Measurements from ENCODE around the gene DMRT2. TPM values are rescaled to one million over a fixed set of nuclear protein-coding genes. Genes with fewer than 3 reads are reported as not detected.
A peak's percentile ranks its signal among the peaks of the same experiment; 100 is the strongest.

The DMRT2 gene
- total RNA-seq, 2 experiments from 2014 or later = not detected

GRCh38 chr9:1014640-1015039, 35.5 kb upstream of the DMRT2 start:
- intact Hi-C loops (cut with micrococcal nuclease) = no loop called here
- no peak overlapping the region for H3K27ac Mint-ChIP-seq
- POLR2A ChIA-PET = no interaction called here
- DNase-seq = no peak
- CTCF ChIA-PET = no interaction called here
- H3K4me1 Mint-ChIP-seq (ENCODE audit: low read depth) = no peaks in the 10 kb centered on the region
- no peak overlapping the region for H3K4me3 Mint-ChIP-seq
- no peaks in the 10 kb centered on the region for H3K9me3 Mint-ChIP-seq
- H3K36me3 Mint-ChIP-seq (ENCODE audit: low read depth) = no peaks in the 10 kb centered on the region
- ATAC-seq = no peak
- no peak for TF ChIP-seq CTCF (IDR thresholded peaks at IDR 0.05)
- peaks cover 26% of the 10 kb centered on the region for H3K27me3 Mint-ChIP-seq

GRCh38 chr9:1018121-1018520, 32.0 kb upstream of the DMRT2 start:
- ChIA-PET CTCF (interaction anchor here (3.2 kb wide), 1 partner anchor 9 kb away, joined by 18 read pairs; no protein-coding TSS in a partner anchor), POLR2A (no interaction called here)
- Mint-ChIP-seq H3K27ac (no peak overlapping the region), H3K36me3 (ENCODE audit: low read depth) (no peaks in the 10 kb centered on the region), H3K4me1 (ENCODE audit: low read depth) (no peaks in the 10 kb centered on the region), H3K27me3 (peaks cover 28% of the 10 kb centered on the region), H3K4me3 (no peak overlapping the region), H3K9me3 (no peaks in the 10 kb centered on the region)
- peak; percentile 26 for DNase-seq
- intact Hi-C loops (cut with micrococcal nuclease) = no loop called here
- no peak for ATAC-seq
- no peak for TF ChIP-seq CTCF (IDR thresholded peaks at IDR 0.05)

GRCh38 chr9:1024112-1024511, 26.0 kb upstream of the DMRT2 start:
- Mint-ChIP-seq H3K27ac (no peak overlapping the region), H3K27me3 (peaks cover 15% of the 10 kb centered on the region), H3K36me3 (ENCODE audit: low read depth) (no peaks in the 10 kb centered on the region), H3K4me3 (no peak overlapping the region), H3K4me1 (ENCODE audit: low read depth) (no peaks in the 10 kb centered on the region), H3K9me3 (no peaks in the 10 kb centered on the region)
- POLR2A ChIA-PET = no interaction called here
- intact Hi-C loops (cut with micrococcal nuclease) = no loop called here
- TF ChIP-seq CTCF (IDR thresholded peaks at IDR 0.05) = no peak
- DNase-seq (no peak), ATAC-seq (no peak)
- CTCF ChIA-PET = interaction anchor here (1.5 kb wide), 1 partner anchor 14 kb away, joined by 6 read pairs; no protein-coding TSS in a partner anchor

- H3K9me3 Mint-ChIP-seq = no peaks in the 10 kb centered on the region
- H3K27me3 Mint-ChIP-seq = peaks cover 11% of the 10 kb centered on the region
- CTCF ChIA-PET = no interaction called here
- DNase-seq (no peak), ATAC-seq (no peak)
- POLR2A ChIA-PET = no interaction called here
- intact Hi-C loops (cut with micrococcal nuclease) = no loop called here
- H3K27ac Mint-ChIP-seq = no peak overlapping the region
- H3K4me1 Mint-ChIP-seq (ENCODE audit: low read depth) = no peaks in the 10 kb centered on the region
- H3K36me3 Mint-ChIP-seq (ENCODE audit: low read depth) = no peaks in the 10 kb centered on the region
- TF ChIP-seq CTCF (IDR thresholded peaks at IDR 0.05) = no peak
- no peak overlapping the region for H3K4me3 Mint-ChIP-seq
Measured at GRCh38 chr9:1025131-1025530, 25.0 kb upstream of the DMRT2 start.

GRCh38 chr9:1026219-1026618, 23.9 kb upstream of the DMRT2 start:
- intact Hi-C loops (cut with micrococcal nuclease) = no loop called here
- CTCF ChIA-PET = no interaction called here
- POLR2A ChIA-PET = no interaction called here
- no peak for ATAC-seq
- no peak for TF ChIP-seq CTCF (IDR thresholded peaks at IDR 0.05)
- H3K27me3 Mint-ChIP-seq = peaks cover 7% of the 10 kb centered on the region
- H3K27ac Mint-ChIP-seq = no peak overlapping the region
- H3K4me1 Mint-ChIP-seq (ENCODE audit: low read depth) = no peaks in the 10 kb centered on the region
- no peak for DNase-seq
- H3K4me3 Mint-ChIP-seq = no peak overlapping the region
- H3K36me3 Mint-ChIP-seq (ENCODE audit: low read depth) = no peaks in the 10 kb centered on the region
- no peaks in the 10 kb centered on the region for H3K9me3 Mint-ChIP-seq
